Left lung (tissue), 10 donors: Measurements from ENCODE around the gene RGS12. TPM values are rescaled to one million over a fixed set of nuclear protein-coding genes. Genes with fewer than 3 reads are reported as not detected.
A peak's percentile ranks its signal among the peaks of the same experiment; 100 is the strongest.

Experiments used
- ATAC-seq: fragments of 200-7000 bp; cut with Tn5 transposase; one replicate; pipeline ENCODE4 v1.9.1; 2020; ENCODE audit warnings: moderate library complexity
- DNase-seq, 4 donors: peaks; one replicate each; pipeline ENCODE4 v3.0.0-alpha.2; 2013 to 2020
- H3K27ac ChIP-seq, 2 donors: fragments of 200-600 bp; sonication (generic) in 1 of 2; one replicate each; pipeline versions ENCODE4 v1.5.0 to v1.8.0; 2020 to 2021
- H3K27me3 ChIP-seq, 2 donors: fragments of 200-600 bp; sonication (generic) in 1 of 2; one replicate each; pipeline versions ENCODE4 v1.5.0 to v1.8.0; 2020 to 2021
- H3K36me3 ChIP-seq, 2 donors: fragments of 200-600 bp; sonication (generic) in 1 of 2; one replicate each; pipeline versions ENCODE4 v1.5.0 to v1.8.0; 2020 to 2021
- H3K4me1 ChIP-seq, 2 donors: fragments of 200-600 bp; one replicate each; pipeline ENCODE4 v1.8.0; 2021
- H3K4me3 ChIP-seq, 2 donors: fragments of 200-600 bp; sonication (generic) in 1 of 2; one replicate each; pipeline versions ENCODE4 v1.5.0 to v1.8.0; 2020 to 2021; ENCODE audit warnings: mild to moderate bottlenecking in 1 of 2
- H3K9me3 ChIP-seq, 2 donors: fragments of 200-600 bp; sonication (generic) in 1 of 2; one replicate each; pipeline versions ENCODE4 v1.5.0 to v1.8.0; 2020 to 2021
- CTCF ChIP-seq, 2 donors: fragments of 200-600 bp; sonication (generic) in 1 of 2; IDR thresholded peaks; one replicate each; pipeline versions ENCODE4 v1.5.0 to v1.8.0; 2021; ENCODE audit warnings: antibody characterized with exemption in 2 of 2
- intact Hi-C, 2 donors: fragments of 100-400 bp; cut with DNase I; formaldehyde crosslinking; loops; one replicate each; pipeline versions ENCODE4 v1.11.2 to v1.14.2; 2022
- polyA plus RNA-seq, 6 donors: library from polyadenylated mRNA; unstranded; fragments of 120-200 nt; gene quantifications; one replicate each; pipeline ENCODE4 v1.2.1, GENCODE V29; 2013; ENCODE audit not compliant: insufficient read length in 6 of 6
- total RNA-seq, 2 donors: library from RNA; stranded (reverse); fragmentation: NEBNext Ultra II Directional; extraction: Animal tissue kit (Norgen Biotek cat#: 25700); gene quantifications; one replicate each; pipeline ENCODE4 v1.2.1, GENCODE V29; 2021
- donor health status: DM: no; HTN: yes; CAD: no.
- donor health status: DM: no; HTN: no; CAD: no.

Gene RGS12
- total and polyA plus RNA-seq, 8 donors, result 28.2 to 80.7 (median 68.2) TPM

- intact Hi-C loops, result no loop called here
- no peak for TF ChIP-seq CTCF (IDR thresholded peaks at IDR 0.05)
- H3K4me3 ChIP-seq, result no peak overlapping the region
- H3K4me1 ChIP-seq, result peaks cover 23 to 38% of the 10 kb centered on the region in 2 donors
- H3K27ac ChIP-seq, result no peak overlapping the region
- no peaks in the 10 kb centered on the region for H3K36me3 ChIP-seq
- H3K9me3 ChIP-seq, result no peaks in the 10 kb centered on the region
- ATAC-seq (no peak), DNase-seq (peak in 1 of 4 donors; percentile 57)
- peaks cover 0 to 19% of the 10 kb centered on the region in 2 donors for H3K27me3 ChIP-seq
Measured at GRCh38 chr4:3295837-3296624, 3.2 kb downstream of the RGS12 start.

- intact Hi-C loops, result no loop called here
- no peak overlapping the region for H3K27ac ChIP-seq
- no peak for DNase-seq
- peaks cover 0 to 14% of the 10 kb centered on the region in 2 donors for H3K27me3 ChIP-seq
- H3K4me1 ChIP-seq, result peaks cover 21 to 33% of the 10 kb centered on the region in 2 donors
- no peak overlapping the region for H3K4me3 ChIP-seq
- H3K9me3 ChIP-seq, result no peaks in the 10 kb centered on the region
- no peak for ATAC-seq
- no peak for TF ChIP-seq CTCF (IDR thresholded peaks at IDR 0.05)
- H3K36me3 ChIP-seq, result no peaks in the 10 kb centered on the region
Measured at GRCh38 chr4:3296651-3297050, 3.8 kb downstream of the RGS12 start.

- Histone ChIP-seq H3K4me1 (peaks cover 26 to 35% of the 10 kb centered on the region in 2 donors), H3K9me3 (no peaks in the 10 kb centered on the region), H3K4me3 (no peak overlapping the region), H3K36me3 (no peaks in the 10 kb centered on the region), H3K27me3 (peaks cover 0 to 7% of the 10 kb centered on the region in 2 donors), H3K27ac (no peak overlapping the region)
- intact Hi-C loops, result no loop called here
- DNase-seq (peak in 1 of 4 donors; percentile 59), ATAC-seq (no peak)
- TF ChIP-seq CTCF (IDR thresholded peaks at IDR 0.05), result no peak
Measured at GRCh38 chr4:3297066-3297859, 4.4 kb downstream of the RGS12 start.

- Histone ChIP-seq H3K36me3 (no peaks in the 10 kb centered on the region), H3K27ac (no peak overlapping the region), H3K4me1 (peaks cover 21 to 46% of the 10 kb centered on the region in 2 donors), H3K9me3 (no peaks in the 10 kb centered on the region), H3K4me3 (no peak overlapping the region), H3K27me3 (peaks cover 0 to 9% of the 10 kb centered on the region in 2 donors)
- ATAC-seq (peak; percentile 67), DNase-seq (peak in 1 of 4 donors; percentile 42)
- TF ChIP-seq CTCF (IDR thresholded peaks at IDR 0.05), result no peak
- intact Hi-C loops, result no loop called here
Measured at GRCh38 chr4:3299122-3299975, 6.5 kb downstream of the RGS12 start.
